ENCODE data around the gene RINT1. TPM values are rescaled to one million over a fixed set of nuclear protein-coding genes. Genes with fewer than 3 reads are reported as not detected.
A peak's percentile ranks its signal among the peaks of the same experiment; 100 is the strongest.
"Not testable (repeated sequence)": the region's sequence is repeated elsewhere in the genome, so short reads cannot be mapped to it uniquely, and the experiment has no call there.

The RINT1 gene
- total RNA-seq, 1 experiment from 2014 or later: 4.8 TPM

DNA sequence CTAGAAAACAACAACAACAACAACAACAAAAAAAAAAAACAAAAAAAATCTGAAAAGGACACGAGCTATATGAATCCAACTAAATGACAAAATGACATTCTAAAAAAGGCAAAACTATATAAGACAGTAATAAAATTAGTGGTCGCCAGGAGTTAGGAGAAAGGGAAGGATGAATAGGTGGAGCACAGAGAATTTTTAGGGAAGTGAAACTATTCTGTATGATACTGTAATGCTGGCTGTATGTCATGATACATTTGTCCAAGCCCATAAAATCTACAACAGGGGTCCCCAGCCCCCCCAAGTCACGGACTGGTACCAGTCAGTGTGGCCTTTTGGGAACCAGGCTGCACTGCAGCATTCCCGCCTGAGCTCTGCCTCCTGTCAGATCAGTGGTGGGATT, 7.2 kb upstream of the RINT1 start:
- DNase-seq (ENCODE audit: low read depth): no peak
- in situ Hi-C loops (cut with HindIII; ENCODE audit: low pct_unique_long_range_greater_than_20kb, low sequenced_read_pairs): no loop called here

GRCh38 chr7:105527737-105528136, 4.3 kb upstream of the RINT1 start:
- in situ Hi-C loops (cut with HindIII; ENCODE audit: low pct_unique_long_range_greater_than_20kb, low sequenced_read_pairs); DNase-seq (ENCODE audit: low read depth): not testable (repeated sequence)

DNA sequence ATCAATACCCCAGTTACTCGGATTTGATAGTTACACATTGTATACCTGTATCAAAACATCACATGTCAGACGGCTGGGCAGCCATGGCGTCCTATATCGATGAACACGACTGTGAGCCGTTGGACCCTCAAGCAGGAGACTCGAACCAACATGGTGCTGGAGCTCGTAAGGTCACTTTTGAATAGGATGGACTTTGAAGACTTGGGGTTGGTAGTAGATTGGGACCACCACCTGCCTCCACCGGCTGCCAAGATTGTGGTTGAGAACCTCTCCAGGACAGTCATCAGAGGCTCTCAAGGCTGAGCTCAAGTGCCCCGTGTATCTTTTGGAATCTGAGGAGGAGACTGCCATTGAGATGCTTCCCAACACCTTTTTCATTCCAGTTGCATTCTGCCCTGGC, 1.9 kb upstream of the RINT1 start:
- DNase-seq (ENCODE audit: low read depth): no peak
- in situ Hi-C loops (cut with HindIII; ENCODE audit: low pct_unique_long_range_greater_than_20kb, low sequenced_read_pairs): no loop called here

DNA sequence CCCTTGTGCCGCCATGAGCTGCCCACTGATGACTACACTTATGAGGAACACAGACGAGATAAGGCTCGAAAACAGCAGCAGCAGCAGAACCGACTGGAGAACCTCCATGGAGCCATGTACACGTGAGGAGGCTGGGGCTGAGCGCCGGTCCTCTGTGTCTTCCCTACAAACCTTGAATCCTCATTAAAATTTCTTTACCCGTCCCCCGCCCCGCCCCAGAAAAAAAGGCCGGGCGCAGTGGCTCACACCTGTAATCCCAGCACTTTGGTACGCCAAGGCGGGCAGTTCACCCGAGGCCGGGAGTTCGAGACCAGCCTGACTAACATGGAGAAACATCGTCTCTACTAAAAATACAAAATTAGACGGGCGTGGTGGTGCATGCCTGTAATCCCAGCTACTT, 1.5 kb upstream of the RINT1 start:
- in situ Hi-C loops (cut with HindIII; ENCODE audit: low pct_unique_long_range_greater_than_20kb, low sequenced_read_pairs): no loop called here
- DNase-seq (ENCODE audit: low read depth): no peak

DNA sequence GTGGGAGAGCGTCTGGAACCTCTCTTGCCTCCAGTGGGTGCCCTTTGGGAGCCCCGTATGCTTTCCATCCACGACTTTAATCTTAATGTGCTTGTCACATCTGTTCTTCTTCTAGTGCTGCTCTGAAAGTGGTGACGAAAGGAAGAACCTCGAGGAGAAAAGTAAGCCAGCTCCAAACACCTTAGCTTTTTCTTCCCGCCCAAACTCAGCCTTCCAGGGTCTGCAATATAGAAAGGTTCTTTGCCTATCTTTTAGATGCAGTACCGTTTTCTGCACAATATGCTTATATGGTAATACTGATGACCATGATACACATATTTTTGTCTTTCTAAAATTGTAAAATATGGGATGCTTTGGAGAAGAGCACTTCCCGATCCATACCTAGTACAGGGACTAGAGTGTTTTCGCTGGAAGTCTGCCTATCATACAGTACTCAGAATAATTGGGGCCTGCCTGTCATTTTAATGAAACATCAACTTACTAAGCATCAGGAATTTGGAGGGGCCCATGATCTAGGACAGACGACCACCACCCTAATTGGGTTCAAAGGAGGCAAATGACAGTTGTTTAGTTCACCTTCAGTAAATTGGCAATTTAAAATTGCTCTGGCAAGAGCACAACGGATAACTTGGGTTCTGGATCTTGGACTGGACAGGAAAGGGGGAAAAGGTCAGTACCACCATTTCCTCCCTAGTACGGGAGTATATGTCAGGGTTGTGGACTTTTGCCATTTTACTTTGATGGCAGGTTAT, 884 bp downstream of the RINT1 start:
- no peak for DNase-seq (ENCODE audit: low read depth)
- in situ Hi-C loops (cut with HindIII; ENCODE audit: low pct_unique_long_range_greater_than_20kb, low sequenced_read_pairs): no loop called here

DNA sequence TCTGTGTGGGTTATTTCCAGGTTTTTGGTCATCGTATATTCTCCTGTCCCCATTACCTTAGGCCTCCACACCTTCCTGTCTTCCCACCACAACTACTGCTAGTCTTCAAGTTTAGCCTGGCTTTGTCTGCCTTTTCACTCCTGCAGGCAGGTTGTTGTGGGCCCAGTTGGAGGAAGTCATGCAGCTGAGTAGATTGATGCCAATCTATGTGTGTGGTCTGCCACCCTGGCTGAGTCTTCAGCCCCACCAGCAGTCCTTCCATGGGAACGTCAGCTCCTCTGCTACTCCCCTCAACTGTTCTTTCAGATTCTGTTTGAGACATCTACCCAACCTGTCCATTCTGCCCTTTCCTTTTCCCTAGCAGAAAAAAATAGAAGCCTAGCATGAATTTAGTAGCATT, 6.3 kb downstream of the RINT1 start:
- no peak for DNase-seq (ENCODE audit: low read depth)
- in situ Hi-C loops (cut with HindIII; ENCODE audit: low pct_unique_long_range_greater_than_20kb, low sequenced_read_pairs): no loop called here

GRCh38 chr7:105559926-105560325, 27.9 kb downstream of the RINT1 start:
- in situ Hi-C loops (cut with HindIII; ENCODE audit: low pct_unique_long_range_greater_than_20kb, low sequenced_read_pairs): no loop called here
- DNase-seq (ENCODE audit: low read depth): no peak

GRCh38 chr7:105565190-105565589, 33.2 kb downstream of the RINT1 start:
- in situ Hi-C loops (cut with HindIII; ENCODE audit: low pct_unique_long_range_greater_than_20kb, low sequenced_read_pairs): no loop called here
- no peak for DNase-seq (ENCODE audit: low read depth)

GRCh38 chr7:105567024-105567423, 35.0 kb downstream of the RINT1 start:
- in situ Hi-C loops (cut with HindIII; ENCODE audit: low pct_unique_long_range_greater_than_20kb, low sequenced_read_pairs): no loop called here
- DNase-seq (ENCODE audit: low read depth): no peak

- DNase-seq (ENCODE audit: low read depth): no peak
- in situ Hi-C loops (cut with HindIII; ENCODE audit: low pct_unique_long_range_greater_than_20kb, low sequenced_read_pairs): no loop called here
Observed at GRCh38 chr7:105567821-105568220, 35.8 kb downstream of the RINT1 start.

DNA sequence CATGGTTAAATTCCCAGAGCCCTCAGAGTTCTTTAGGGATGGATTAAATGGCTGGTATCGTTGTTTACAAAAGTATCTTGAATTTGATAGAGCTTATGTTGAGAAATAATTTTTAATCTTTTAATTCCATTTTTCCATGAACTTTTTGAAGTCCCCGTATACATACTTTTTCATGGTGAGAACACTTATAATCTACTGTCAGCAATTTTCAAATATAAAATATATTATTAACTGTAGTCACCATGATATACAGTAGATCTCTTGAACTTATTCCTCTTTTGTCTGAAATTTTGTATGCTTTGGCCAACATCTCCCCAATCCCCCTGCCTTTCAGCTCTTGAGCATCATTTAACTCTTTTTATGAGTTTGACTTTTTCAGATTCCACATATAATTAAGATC, 39.9 kb downstream of the RINT1 start:
- in situ Hi-C loops (cut with HindIII; ENCODE audit: low pct_unique_long_range_greater_than_20kb, low sequenced_read_pairs): no loop called here
- no peak for DNase-seq (ENCODE audit: low read depth)

GRCh38 chr7:105577251-105577650, 45.2 kb downstream of the RINT1 start:
- in situ Hi-C loops (cut with HindIII; ENCODE audit: low pct_unique_long_range_greater_than_20kb, low sequenced_read_pairs): no loop called here
- no peak for DNase-seq (ENCODE audit: low read depth)

DNA sequence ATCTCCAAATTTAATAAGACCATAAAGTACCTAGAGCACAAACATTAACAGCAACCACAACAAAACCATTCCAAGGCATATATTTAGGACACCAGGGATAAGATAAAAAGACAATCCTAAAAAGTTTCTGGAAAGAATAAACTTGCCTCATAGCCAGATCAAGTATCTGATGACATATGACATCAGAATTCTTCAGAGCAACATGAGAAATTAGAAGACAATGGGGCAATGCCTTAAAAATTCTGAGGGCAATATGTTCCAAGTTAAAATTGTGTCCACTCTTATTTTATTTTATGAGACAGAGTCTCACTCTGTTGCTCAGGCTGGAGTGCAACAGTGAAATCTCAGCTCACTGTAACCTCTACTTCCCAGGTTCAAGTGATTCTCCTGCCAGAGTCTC, 46.5 kb downstream of the RINT1 start:
- in situ Hi-C loops (cut with HindIII; ENCODE audit: low pct_unique_long_range_greater_than_20kb, low sequenced_read_pairs): no loop called here
- no peak for DNase-seq (ENCODE audit: low read depth)

- in situ Hi-C loops (cut with HindIII; ENCODE audit: low pct_unique_long_range_greater_than_20kb, low sequenced_read_pairs): no loop called here
Observed at GRCh38 chr7:105580022-105580740, 48.2 kb downstream of the RINT1 start.

GRCh38 chr7:105581066-105581811, 49.2 kb downstream of the RINT1 start, which contains the start of gene EFCAB10:
EFCAB10 (minus strand) TSS chr7:105581493; CDS start chr7:105581463, 30 bp downstream.
- DNase-seq (ENCODE audit: low read depth): peak; percentile 94
- in situ Hi-C loops (cut with HindIII; ENCODE audit: low pct_unique_long_range_greater_than_20kb, low sequenced_read_pairs): no loop called here

More at GRCh38 chr7:105580022-105580740, 48.2 kb downstream of the RINT1 start:
- peak; percentile 53 for DNase-seq (ENCODE audit: low read depth)

GRCh38 chr7:105583061-105583460, 51.1 kb downstream of the RINT1 start:
- DNase-seq (ENCODE audit: low read depth): no peak
- in situ Hi-C loops (cut with HindIII; ENCODE audit: low pct_unique_long_range_greater_than_20kb, low sequenced_read_pairs): no loop called here

GRCh38 chr7:105584165-105584564, 52.2 kb downstream of the RINT1 start:
- peak; percentile 15 for DNase-seq (ENCODE audit: low read depth)
- in situ Hi-C loops (cut with HindIII; ENCODE audit: low pct_unique_long_range_greater_than_20kb, low sequenced_read_pairs): no loop called here

DNA sequence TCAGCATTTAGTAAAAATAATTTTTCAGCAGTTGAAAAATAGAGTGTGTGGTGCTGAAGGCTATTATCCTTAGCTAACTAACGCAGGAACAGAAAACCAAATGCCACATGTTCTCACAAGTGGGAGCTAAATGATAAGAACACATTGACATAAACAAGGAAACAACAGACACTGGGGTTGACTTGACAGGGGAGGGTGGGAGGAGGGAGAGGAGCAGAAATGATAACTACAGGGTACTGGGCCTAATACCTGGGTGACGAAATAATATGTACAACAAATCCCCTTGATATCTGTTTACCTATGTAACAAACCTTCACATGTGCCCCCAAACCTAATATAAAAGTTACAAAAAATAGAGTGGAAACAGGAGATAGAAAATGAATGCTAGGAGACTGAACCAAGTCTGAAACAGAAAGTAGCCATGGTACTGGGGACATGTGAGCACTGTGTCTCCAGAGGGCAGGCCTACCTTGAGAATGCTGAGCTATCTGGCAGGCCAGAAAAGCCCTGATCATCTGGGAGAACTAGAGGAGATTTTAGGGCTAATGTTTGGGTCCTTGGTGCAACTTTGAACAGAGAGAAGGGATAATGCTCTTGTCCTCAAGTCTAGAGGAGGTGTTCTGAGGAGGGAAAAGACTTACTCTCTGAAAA, 54.0 kb downstream of the RINT1 start:
- DNase-seq (ENCODE audit: low read depth): no peak
- in situ Hi-C loops (cut with HindIII; ENCODE audit: low pct_unique_long_range_greater_than_20kb, low sequenced_read_pairs): no loop called here
